MM.1S (cell line): Measurements from ENCODE around the gene FAR2.
"Not testable (repeated sequence)": the region's sequence is repeated elsewhere in the genome, so short reads cannot be mapped to it uniquely, and the experiment has no call there.

ENCODE experiments used
- DNase-seq: peaks from one replicate; pipeline ENCODE4 v3.0.0-alpha.2; 2015
- H2AFZ ChIP-seq: fragments of 300-600 bp; sonication (generic); 2 replicates; pipeline ENCODE4 v1.6.0; 2016; ENCODE audit warnings: antibody characterized with exemption, low read length
- H3F3A ChIP-seq: fragments of 300-600 bp; sonication (generic); 2 replicates; pipeline ENCODE4 v1.6.1; 2016; ENCODE audit warnings: mild to moderate bottlenecking, antibody characterized with exemption, low read length, moderate library complexity, mixed read lengths; ENCODE audit not compliant: insufficient read depth
- H3K27ac ChIP-seq: fragments of 300-600 bp; sonication (generic); 2 replicates; pipeline ENCODE4 v1.5.1; 2016; ENCODE audit warnings: mild to moderate bottlenecking, low read length
- H3K27me3 ChIP-seq: fragments of 300-600 bp; sonication (generic); replicated peaks from 2 replicates; pipeline ENCODE4 v1.6.0; 2016; ENCODE audit warnings: low read length; ENCODE audit not compliant: insufficient read depth
- H3K36me3 ChIP-seq: fragments of 300-600 bp; sonication (generic); replicated peaks from 2 replicates; pipeline ENCODE4 v1.6.1; 2016; ENCODE audit warnings: mild to moderate bottlenecking, low read length, mixed read lengths; ENCODE audit not compliant: insufficient read depth
- H3K4me1 ChIP-seq: fragments of 300-600 bp; sonication (generic); 2 replicates; pipeline ENCODE4 v1.6.1; 2016; ENCODE audit warnings: low read length, mixed read lengths
- H3K4me2 ChIP-seq: fragments of 300-600 bp; sonication (generic); 2 replicates; pipeline ENCODE4 v1.6.0; 2016; ENCODE audit warnings: low read depth, low read length
- H3K4me3 ChIP-seq: fragments of 300-600 bp; sonication (generic); 2 replicates; pipeline ENCODE4 v1.5.1; 2016; ENCODE audit warnings: low read length, mixed read lengths
- H3K79me2 ChIP-seq: fragments of 300-600 bp; sonication (generic); 2 replicates; pipeline ENCODE4 v1.6.1; 2016; ENCODE audit warnings: mixed run types, low read length, mixed read lengths
- H3K9ac ChIP-seq: fragments of 300-600 bp; sonication (generic); 2 replicates; pipeline ENCODE4 v1.6.1; 2016; ENCODE audit warnings: low read length, mixed read lengths
- H3K9me2 ChIP-seq: fragments of 300-600 bp; sonication (generic); replicated peaks from 2 replicates; pipeline ENCODE4 v1.6.1; 2016; ENCODE audit warnings: mild to moderate bottlenecking, low read length, mixed read lengths; ENCODE audit not compliant: insufficient read depth
- H3K9me3 ChIP-seq: fragments of 300-600 bp; sonication (generic); replicated peaks from 2 replicates; pipeline ENCODE4 v1.6.1; 2016; ENCODE audit warnings: mild to moderate bottlenecking, low read length, mixed read lengths; ENCODE audit not compliant: insufficient read depth
- H4K20me1 ChIP-seq: fragments of 300-600 bp; sonication (generic); 2 replicates; pipeline ENCODE4 v1.6.1; 2016; ENCODE audit warnings: mild to moderate bottlenecking, low read length, moderate library complexity, mixed read lengths; ENCODE audit not compliant: insufficient read depth
- EZH2 ChIP-seq: fragments of 300-600 bp; sonication (generic); optimal IDR thresholded peaks from 2 replicates; pipeline ENCODE3; 2017; ENCODE audit warnings: low read depth, mild to moderate bottlenecking, antibody characterized with exemption, low read length, mixed read lengths
- EZH2phosphoT487 ChIP-seq: fragments of 300-600 bp; sonication (generic); IDR thresholded peaks from 2 replicates; pipeline ENCODE4 v1.6.1; 2018; ENCODE audit warnings: antibody characterized with exemption, low read length
- TF ChIP-seq, protein P1 (sequence below): fragments of 300-600 bp; sonication (generic); IDR thresholded peaks from 2 replicates; pipeline ENCODE4 v1.5.1; 2016; ENCODE audit warnings: antibody characterized with exemption, low read length, mixed read lengths

FAR2 gene

GRCh38 chr12:29286081-29286790 is 137.2 kb downstream of the FAR2 start:
- H4K20me1 ChIP-seq, result no peaks in the 10 kb centered on the region
- no peaks in the 10 kb centered on the region for H3F3A ChIP-seq
- H3K4me2 ChIP-seq, result no peak overlapping the region
- H3K79me2 ChIP-seq, result no peaks in the 10 kb centered on the region
- TF ChIP-seq EZH2phosphoT487, result no peak
- TF ChIP-seq, protein P1, sequence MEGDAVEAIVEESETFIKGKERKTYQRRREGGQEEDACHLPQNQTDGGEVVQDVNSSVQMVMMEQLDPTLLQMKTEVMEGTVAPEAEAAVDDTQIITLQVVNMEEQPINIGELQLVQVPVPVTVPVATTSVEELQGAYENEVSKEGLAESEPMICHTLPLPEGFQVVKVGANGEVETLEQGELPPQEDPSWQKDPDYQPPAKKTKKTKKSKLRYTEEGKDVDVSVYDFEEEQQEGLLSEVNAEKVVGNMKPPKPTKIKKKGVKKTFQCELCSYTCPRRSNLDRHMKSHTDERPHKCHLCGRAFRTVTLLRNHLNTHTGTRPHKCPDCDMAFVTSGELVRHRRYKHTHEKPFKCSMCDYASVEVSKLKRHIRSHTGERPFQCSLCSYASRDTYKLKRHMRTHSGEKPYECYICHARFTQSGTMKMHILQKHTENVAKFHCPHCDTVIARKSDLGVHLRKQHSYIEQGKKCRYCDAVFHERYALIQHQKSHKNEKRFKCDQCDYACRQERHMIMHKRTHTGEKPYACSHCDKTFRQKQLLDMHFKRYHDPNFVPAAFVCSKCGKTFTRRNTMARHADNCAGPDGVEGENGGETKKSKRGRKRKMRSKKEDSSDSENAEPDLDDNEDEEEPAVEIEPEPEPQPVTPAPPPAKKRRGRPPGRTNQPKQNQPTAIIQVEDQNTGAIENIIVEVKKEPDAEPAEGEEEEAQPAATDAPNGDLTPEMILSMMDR, result no peak
- TF ChIP-seq EZH2, result no peak
- H3K9me3 ChIP-seq, result no peaks in the 10 kb centered on the region
- H3K9ac ChIP-seq, result no peak overlapping the region
- H2AFZ ChIP-seq, result no peak overlapping the region
- no peak for DNase-seq
- H3K4me3 ChIP-seq, result no peak overlapping the region
- no peaks in the 10 kb centered on the region for H3K4me1 ChIP-seq
- no peaks in the 10 kb centered on the region for H3K27me3 ChIP-seq
- no peaks in the 10 kb centered on the region; the same call in 1 of the 2 replicates for H3K36me3 ChIP-seq
- H3K9me2 ChIP-seq, result no peaks in the 10 kb centered on the region
- no peak overlapping the region for H3K27ac ChIP-seq

- Histone ChIP-seq H3K9me3 (no peaks in the 10 kb centered on the region), H3F3A (no peaks in the 10 kb centered on the region), H2AFZ (no peak overlapping the region), H3K27me3 (no peaks in the 10 kb centered on the region), H3K9me2 (no peaks in the 10 kb centered on the region), H4K20me1 (no peaks in the 10 kb centered on the region), H3K4me1 (no peaks in the 10 kb centered on the region), H3K4me2 (no peak overlapping the region), H3K9ac (no peak overlapping the region), H3K27ac (no peak overlapping the region), H3K36me3 (no peaks in the 10 kb centered on the region; the same call in 1 of the 2 replicates), H3K4me3 (no peak overlapping the region), H3K79me2 (no peaks in the 10 kb centered on the region)
- TF ChIP-seq, protein P1, result no peak
- TF ChIP-seq EZH2phosphoT487, result no peak
- TF ChIP-seq EZH2, result no peak
- no peak for DNase-seq
These were observed 138.5 kb downstream of the FAR2 start for GRCh38 chr12:29287622-29288021.

- no peaks in the 10 kb centered on the region; the same call in 1 of the 2 replicates for H3K36me3 ChIP-seq
- H3K27ac ChIP-seq, result no peak overlapping the region
- H4K20me1 ChIP-seq, result no peaks in the 10 kb centered on the region
- H3K4me2 ChIP-seq, result no peak overlapping the region
- H2AFZ ChIP-seq, result no peak overlapping the region
- no peaks in the 10 kb centered on the region for H3K79me2 ChIP-seq
- no peaks in the 10 kb centered on the region for H3K9me2 ChIP-seq
- TF ChIP-seq EZH2, result no peak
- TF ChIP-seq, protein P1, result no peak
- TF ChIP-seq EZH2phosphoT487, result no peak
- no peaks in the 10 kb centered on the region for H3K4me1 ChIP-seq
- no peaks in the 10 kb centered on the region for H3K27me3 ChIP-seq
- no peak overlapping the region for H3K4me3 ChIP-seq
- no peaks in the 10 kb centered on the region for H3K9me3 ChIP-seq
- no peak for DNase-seq
- no peak overlapping the region for H3K9ac ChIP-seq
- H3F3A ChIP-seq, result no peaks in the 10 kb centered on the region
These were observed 139.0 kb downstream of the FAR2 start for GRCh38 chr12:29288031-29288430.

DNA sequence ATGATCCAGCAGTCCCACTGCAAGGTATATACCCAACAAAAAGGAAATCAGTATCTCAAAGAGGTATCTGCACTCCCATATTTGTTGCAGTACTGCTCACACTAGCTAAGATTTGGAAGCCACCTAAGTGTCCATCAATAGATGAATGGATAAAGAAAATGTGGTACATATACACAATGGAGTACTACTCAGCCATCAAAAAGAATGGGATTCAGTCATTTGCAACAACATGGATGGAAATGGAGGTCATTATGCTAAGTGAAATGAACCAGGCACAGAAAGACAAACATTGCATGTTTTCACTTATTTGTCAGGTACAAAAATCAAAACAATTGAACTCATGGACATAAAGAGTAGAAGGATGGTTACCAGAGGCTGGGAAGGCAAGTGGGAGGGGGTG is 141.4 kb downstream of the FAR2 start:
- not testable (repeated sequence) for DNase-seq, H3K27ac ChIP-seq, H4K20me1 ChIP-seq, H3K9me2 ChIP-seq, H3K9ac ChIP-seq, H2AFZ ChIP-seq, H3K27me3 ChIP-seq, H3K36me3 ChIP-seq, H3K4me2 ChIP-seq, H3K4me3 ChIP-seq, H3K79me2 ChIP-seq, H3K4me1 ChIP-seq, H3F3A ChIP-seq, H3K9me3 ChIP-seq
